ENCODE results near the gene UPK3BL1. TPM values are rescaled to one million over a fixed set of nuclear protein-coding genes. Genes with fewer than 3 reads are reported as not detected.
"Not testable (repeated sequence)": the region's sequence is repeated elsewhere in the genome, so short reads cannot be mapped to it uniquely, and the experiment has no call there.

The UPK3BL1 gene
- total RNA-seq, 1 experiment from 2014 or later, result 12.4 TPM

- H2AFZ ChIP-seq (ENCODE audit: low read length); H3K4me1 Mint-ChIP-seq; H3K9me3 Mint-ChIP-seq; H3K14ac ChIP-seq (ENCODE audit: insufficient read depth, low read length); H2AK5ac ChIP-seq (ENCODE audit: insufficient read length, low read length); H4K8ac ChIP-seq (replicated peaks; ENCODE audit: insufficient read length, low read depth, low read length); H3K56ac ChIP-seq (ENCODE audit: insufficient read length, low read depth, low read length); H2BK12ac ChIP-seq (ENCODE audit: insufficient read length, low read depth, low read length); H3K79me1 ChIP-seq (ENCODE audit: insufficient read depth, low read depth, low read length, poor library complexity, severe bottlenecking); H4K5ac ChIP-seq (ENCODE audit: insufficient read length, low read depth, low read length); H3K27me3 ChIP-seq (ENCODE audit: insufficient read depth, low read length); H3K36me3 Mint-ChIP-seq (ENCODE audit: insufficient read depth in 1 of 3, low read depth in 3 of 3); H2BK120ac ChIP-seq (ENCODE audit: low read depth, low read length, poor library complexity, severe bottlenecking); H2BK5ac ChIP-seq (ENCODE audit: insufficient read length, low read length); H2BK15ac ChIP-seq (ENCODE audit: low read depth, low read length); H3K23me2 ChIP-seq (ENCODE audit: insufficient read length, low read depth, low read length, poor library complexity, severe bottlenecking); H4K20me1 ChIP-seq (ENCODE audit: control insufficient read depth, insufficient read depth, insufficient read length); H3K9ac ChIP-seq (ENCODE audit: extremely low read depth, insufficient read length, low read length); H3K4ac ChIP-seq (ENCODE audit: low read depth, low read length); H3K23ac ChIP-seq (ENCODE audit: insufficient read length, low read depth, low read length); H2BK20ac ChIP-seq (ENCODE audit: low read depth, low read length, poor library complexity, severe bottlenecking); H3K9me3 ChIP-seq (ENCODE audit: control insufficient read depth, low read depth, low read length); H3T11ph ChIP-seq (ENCODE audit: low read length); H3K27ac Mint-ChIP-seq; H3K79me2 ChIP-seq (ENCODE audit: insufficient read depth, low read length); H3K27me3 Mint-ChIP-seq (ENCODE audit: low read depth); H3K4me2 ChIP-seq (ENCODE audit: insufficient read depth, insufficient read length, low read length); H4K91ac ChIP-seq (ENCODE audit: insufficient read length, low read depth, low read length); H3K4me1 ChIP-seq (ENCODE audit: insufficient read depth, low read length); H3K18ac ChIP-seq (ENCODE audit: insufficient read length, low read depth, low read length); H3K27ac ChIP-seq (ENCODE audit: insufficient read length, low read depth, low read length): not testable (repeated sequence)
- TF ChIP-seq CTCF (conservative IDR thresholded peaks at IDR 0.05), result peak; percentile 29; the same call in 2 of the 3 replicates
- peak; percentile 93 for DNase-seq
- H3K4me3 Mint-ChIP-seq, result peak within 1 kb of the TSS; percentile 67 to 75
- no CpG with 5 or more reads among the region's 63 CpGs for WGBS (ENCODE audit: extremely low coverage, insufficient read length, low lambda C conversion rate)
Measured at GRCh38 chr7:102671166-102671955, 28.8 kb upstream of the UPK3BL1 start, which contains the start of gene POLR2J2. Gene POLR2J2 (minus strand): TSS chr7:102671663. CDS start chr7:102671601, 62 bp downstream.

GRCh38 chr7:102667523-102667922 is 24.9 kb upstream of the UPK3BL1 start:
- not testable (repeated sequence) for H3K36me3 Mint-ChIP-seq (ENCODE audit: insufficient read depth in 1 of 3, low read depth in 3 of 3); H3K27me3 Mint-ChIP-seq (ENCODE audit: low read depth); H4K91ac ChIP-seq (ENCODE audit: insufficient read length, low read depth, low read length); H2BK15ac ChIP-seq (ENCODE audit: low read depth, low read length); H3K27me3 ChIP-seq (ENCODE audit: insufficient read depth, low read length); H3K79me1 ChIP-seq (ENCODE audit: insufficient read depth, low read depth, low read length, poor library complexity, severe bottlenecking); H3K4me2 ChIP-seq (ENCODE audit: insufficient read depth, insufficient read length, low read length); H4K5ac ChIP-seq (ENCODE audit: insufficient read length, low read depth, low read length); H3K4me1 Mint-ChIP-seq; H3K27ac Mint-ChIP-seq; H3K4me1 ChIP-seq (ENCODE audit: insufficient read depth, low read length); H3K79me2 ChIP-seq (ENCODE audit: insufficient read depth, low read length); H2BK5ac ChIP-seq (ENCODE audit: insufficient read length, low read length); H2BK20ac ChIP-seq (ENCODE audit: low read depth, low read length, poor library complexity, severe bottlenecking); H2BK120ac ChIP-seq (ENCODE audit: low read depth, low read length, poor library complexity, severe bottlenecking); H3K4me3 Mint-ChIP-seq; H3K18ac ChIP-seq (ENCODE audit: insufficient read length, low read depth, low read length); H3K9me3 Mint-ChIP-seq; H3T11ph ChIP-seq (ENCODE audit: low read length); H3K4ac ChIP-seq (ENCODE audit: low read depth, low read length); H3K27ac ChIP-seq (ENCODE audit: insufficient read length, low read depth, low read length); H2BK12ac ChIP-seq (ENCODE audit: insufficient read length, low read depth, low read length); H3K9me3 ChIP-seq (ENCODE audit: control insufficient read depth, low read depth, low read length); H3K23ac ChIP-seq (ENCODE audit: insufficient read length, low read depth, low read length); H3K56ac ChIP-seq (ENCODE audit: insufficient read length, low read depth, low read length); H2AFZ ChIP-seq (ENCODE audit: low read length); H4K8ac ChIP-seq (replicated peaks; ENCODE audit: insufficient read length, low read depth, low read length); H2AK5ac ChIP-seq (ENCODE audit: insufficient read length, low read length); H3K23me2 ChIP-seq (ENCODE audit: insufficient read length, low read depth, low read length, poor library complexity, severe bottlenecking); H3K9ac ChIP-seq (ENCODE audit: extremely low read depth, insufficient read length, low read length); H3K14ac ChIP-seq (ENCODE audit: insufficient read depth, low read length); H4K20me1 ChIP-seq (ENCODE audit: control insufficient read depth, insufficient read depth, insufficient read length); DNase-seq
- WGBS (ENCODE audit: extremely low coverage, insufficient read length, low lambda C conversion rate), result no CpG with 5 or more reads among the region's 14 CpGs
